ENCODE measurements around the gene TRNAU1AP. TPM values are rescaled to one million over a fixed set of nuclear protein-coding genes. Genes with fewer than 3 reads are reported as not detected.

Gene TRNAU1AP
- total and polyA plus RNA-seq, 2 experiments from 2014 or later: 21.9 to 27.4 TPM

- H2AFZ ChIP-seq: no peak overlapping the region
- DNase-seq: no peak
- H3K4me2 ChIP-seq (ENCODE audit: unreplicated experiment): no peak overlapping the region
- TF ChIP-seq EZH2phosphoT487 (IDR thresholded peaks at IDR 0.05; ENCODE audit: insufficient read depth, low read depth) (no peak), EZH2 (IDR thresholded peaks at IDR 0.05; ENCODE audit: insufficient read depth, poor library complexity, severe bottlenecking) (no peak)
- WGBS, 2 experiments (ENCODE audit: low coverage in 1 of 2, low lambda C conversion rate in 2 of 2, missing lambda C conversion rate in 2 of 2): 95 to 99% methylated on average over 4 of the region's 4 CpGs
- in situ Hi-C loops (cut with MboI): no loop called here
- H3K27ac ChIP-seq: no peak overlapping the region
- H3K9me2 ChIP-seq (ENCODE audit: insufficient read depth): no peaks in the 10 kb centered on the region
- no peaks in the 10 kb centered on the region for H3K79me2 ChIP-seq (ENCODE audit: insufficient read depth)
- no peak overlapping the region for H3K4me3 ChIP-seq
- no peaks in the 10 kb centered on the region for H3K9me3 ChIP-seq (ENCODE audit: low read depth)
- H3K27me3 ChIP-seq (replicated peaks; ENCODE audit: insufficient read depth): no peaks in the 10 kb centered on the region
- no peaks in the 10 kb centered on the region for H3F3A ChIP-seq (ENCODE audit: insufficient read depth)
- no peaks in the 10 kb centered on the region for H3K36me3 ChIP-seq (ENCODE audit: low read depth)
- H4K20me1 ChIP-seq (ENCODE audit: insufficient read depth): no peaks in the 10 kb centered on the region
- H3K9ac ChIP-seq: no peak overlapping the region
- no peaks in the 10 kb centered on the region for H3K4me1 ChIP-seq (ENCODE audit: insufficient read depth)
Observed at GRCh38 chr1:28545246-28545628, 7.6 kb upstream of the TRNAU1AP start.

DNA sequence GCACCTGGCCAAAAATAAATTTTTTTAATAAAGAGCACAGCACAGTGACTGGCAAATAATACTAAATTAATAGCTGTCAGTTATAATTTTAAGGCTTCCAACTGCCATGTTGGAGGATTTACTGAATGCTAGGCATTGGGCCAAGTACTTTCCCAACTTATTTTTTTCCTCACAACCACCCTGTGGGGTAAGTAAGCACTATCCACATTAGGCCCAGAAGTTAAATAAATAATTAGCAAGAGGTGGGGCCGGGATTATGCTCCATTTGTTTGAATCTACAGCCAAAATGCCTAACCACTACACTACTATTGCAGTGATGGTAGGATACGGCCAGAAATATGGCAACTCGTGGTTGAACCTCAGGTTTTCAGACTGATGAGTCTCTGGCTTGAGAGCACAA, 4.6 kb upstream of the TRNAU1AP start:
- peaks cover 3% of the 10 kb centered on the region; the same call in 1 of the 2 replicates for H3K79me2 ChIP-seq (ENCODE audit: insufficient read depth)
- H3K9me3 ChIP-seq (ENCODE audit: low read depth): no peaks in the 10 kb centered on the region
- no peaks in the 10 kb centered on the region for H3K36me3 ChIP-seq (ENCODE audit: low read depth)
- in situ Hi-C loops (cut with MboI): no loop called here
- no peaks in the 10 kb centered on the region for H4K20me1 ChIP-seq (ENCODE audit: insufficient read depth)
- WGBS, 2 experiments (ENCODE audit: low coverage in 1 of 2, low lambda C conversion rate in 2 of 2, missing lambda C conversion rate in 2 of 2): 72 to 86% methylated on average over 3 of the region's 3 CpGs
- no peak for TF ChIP-seq EZH2phosphoT487 (IDR thresholded peaks at IDR 0.05; ENCODE audit: insufficient read depth, low read depth)
- TF ChIP-seq EZH2 (IDR thresholded peaks at IDR 0.05; ENCODE audit: insufficient read depth, poor library complexity, severe bottlenecking): no peak
- H3K9me2 ChIP-seq (ENCODE audit: insufficient read depth): no peaks in the 10 kb centered on the region
- H3F3A ChIP-seq (ENCODE audit: insufficient read depth): no peaks in the 10 kb centered on the region
- H3K27ac ChIP-seq: no peak overlapping the region
- DNase-seq: no peak
- H2AFZ ChIP-seq: no peak overlapping the region
- no peak overlapping the region for H3K4me3 ChIP-seq
- no peaks in the 10 kb centered on the region for H3K4me1 ChIP-seq (ENCODE audit: insufficient read depth)
- no peak overlapping the region for H3K9ac ChIP-seq
- no peak overlapping the region for H3K4me2 ChIP-seq (ENCODE audit: unreplicated experiment)
- no peaks in the 10 kb centered on the region for H3K27me3 ChIP-seq (replicated peaks; ENCODE audit: insufficient read depth)

DNA sequence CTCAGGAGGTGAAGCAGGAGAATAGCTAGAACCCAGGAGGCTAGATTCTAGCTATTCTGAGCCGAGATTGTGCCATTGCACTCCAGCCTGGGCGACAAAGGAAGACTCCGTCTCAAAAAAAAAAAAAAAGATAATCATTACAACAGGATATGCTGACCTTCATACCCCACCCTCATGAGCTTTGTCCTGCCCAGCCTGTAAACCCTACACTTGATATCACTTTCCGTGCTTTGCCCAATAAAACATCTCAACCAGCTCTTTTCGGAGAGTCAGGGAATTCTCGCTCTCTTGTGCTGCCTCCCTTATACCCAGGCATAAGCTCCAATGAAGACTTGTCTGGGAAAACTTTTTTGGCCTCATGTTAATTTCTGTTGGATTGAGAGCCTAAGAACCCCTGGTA, 1.5 kb upstream of the TRNAU1AP start:
- H3K4me2 ChIP-seq (ENCODE audit: unreplicated experiment): no peak overlapping the region
- peak overlapping the region; percentile 96 for H2AFZ ChIP-seq
- no peaks in the 10 kb centered on the region for H3K9me2 ChIP-seq (ENCODE audit: insufficient read depth)
- WGBS, 2 experiments (ENCODE audit: low coverage in 1 of 2, low lambda C conversion rate in 2 of 2, missing lambda C conversion rate in 2 of 2): 88 to 92% methylated on average over 6 of the region's 6 CpGs
- H3K4me3 ChIP-seq: no peak overlapping the region
- H3K36me3 ChIP-seq (ENCODE audit: low read depth): no peaks in the 10 kb centered on the region
- TF ChIP-seq EZH2 (IDR thresholded peaks at IDR 0.05; ENCODE audit: insufficient read depth, poor library complexity, severe bottlenecking) (no peak), EZH2phosphoT487 (IDR thresholded peaks at IDR 0.05; ENCODE audit: insufficient read depth, low read depth) (no peak)
- peaks cover 30% of the 10 kb centered on the region for H3K79me2 ChIP-seq (ENCODE audit: insufficient read depth)
- no peaks in the 10 kb centered on the region for H3K9me3 ChIP-seq (ENCODE audit: low read depth)
- no peak overlapping the region for H3K27ac ChIP-seq
- no peaks in the 10 kb centered on the region for H3F3A ChIP-seq (ENCODE audit: insufficient read depth)
- in situ Hi-C loops (cut with MboI): no loop called here
- H4K20me1 ChIP-seq (ENCODE audit: insufficient read depth): no peaks in the 10 kb centered on the region
- no peak overlapping the region for H3K9ac ChIP-seq
- no peaks in the 10 kb centered on the region for H3K27me3 ChIP-seq (replicated peaks; ENCODE audit: insufficient read depth)
- DNase-seq: no peak
- peaks cover 7% of the 10 kb centered on the region for H3K4me1 ChIP-seq (ENCODE audit: insufficient read depth)

- no peak overlapping the region for H3K4me2 ChIP-seq (ENCODE audit: unreplicated experiment)
- H3K27me3 ChIP-seq (replicated peaks; ENCODE audit: insufficient read depth): no peaks in the 10 kb centered on the region
- no peaks in the 10 kb centered on the region for H3F3A ChIP-seq (ENCODE audit: insufficient read depth)
- WGBS, 2 experiments (ENCODE audit: low coverage in 1 of 2, low lambda C conversion rate in 2 of 2, missing lambda C conversion rate in 2 of 2): 97% methylated on average over 3 of the region's 3 CpGs
- no peaks in the 10 kb centered on the region for H3K9me3 ChIP-seq (ENCODE audit: low read depth)
- no peak overlapping the region for H3K9ac ChIP-seq
- no peak overlapping the region for H3K4me3 ChIP-seq
- no peak overlapping the region for H3K27ac ChIP-seq
- no peaks in the 10 kb centered on the region for H3K9me2 ChIP-seq (ENCODE audit: insufficient read depth)
- H2AFZ ChIP-seq: no peak overlapping the region
- TF ChIP-seq EZH2phosphoT487 (IDR thresholded peaks at IDR 0.05; ENCODE audit: insufficient read depth, low read depth) (no peak), EZH2 (IDR thresholded peaks at IDR 0.05; ENCODE audit: insufficient read depth, poor library complexity, severe bottlenecking) (no peak)
- 0 out of 2 replicates have a peak, but pooled peaks cover 10% of the 10 kb centered on the region for H3K79me2 ChIP-seq (ENCODE audit: insufficient read depth)
- H3K36me3 ChIP-seq (ENCODE audit: low read depth): peaks cover 58% of the 10 kb centered on the region; the same call in 1 of the 2 replicates
- H3K4me1 ChIP-seq (ENCODE audit: insufficient read depth): no peaks in the 10 kb centered on the region
- H4K20me1 ChIP-seq (ENCODE audit: insufficient read depth): no peaks in the 10 kb centered on the region
- in situ Hi-C loops (cut with MboI): no loop called here
- DNase-seq: no peak
Observed at GRCh38 chr1:28560886-28561285, 8.0 kb downstream of the TRNAU1AP start.

DNA sequence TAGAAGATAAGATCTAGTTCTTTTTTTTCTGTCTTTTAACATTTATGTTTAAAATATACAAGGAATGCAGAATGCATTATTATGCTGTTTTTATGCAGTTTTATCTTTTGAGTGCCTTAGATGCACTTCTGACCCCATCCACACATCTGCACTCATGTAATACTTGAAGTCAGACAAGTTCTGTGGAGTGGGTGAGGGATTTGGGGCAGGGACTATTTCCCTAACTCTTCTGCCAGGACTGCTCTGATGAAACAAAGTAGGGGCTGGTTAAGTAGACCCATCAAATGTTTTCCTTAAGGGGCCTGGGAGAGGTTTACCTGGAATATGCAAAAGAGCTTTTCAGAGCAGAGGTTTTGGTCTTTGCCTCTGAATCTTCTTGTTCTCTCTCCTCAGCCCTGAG, 11.4 kb downstream of the TRNAU1AP start:
- H3K9me2 ChIP-seq (ENCODE audit: insufficient read depth): no peaks in the 10 kb centered on the region
- H3K79me2 ChIP-seq (ENCODE audit: insufficient read depth): 0 out of 2 replicates have a peak, but pooled peaks cover 5% of the 10 kb centered on the region
- no peaks in the 10 kb centered on the region for H3K27me3 ChIP-seq (replicated peaks; ENCODE audit: insufficient read depth)
- peaks cover 59% of the 10 kb centered on the region; the same call in 1 of the 2 replicates for H3K36me3 ChIP-seq (ENCODE audit: low read depth)
- in situ Hi-C loops (cut with MboI): no loop called here
- H3K9me3 ChIP-seq (ENCODE audit: low read depth): no peaks in the 10 kb centered on the region
- no peak overlapping the region for H3K9ac ChIP-seq
- DNase-seq: no peak
- no peak overlapping the region for H3K27ac ChIP-seq
- no peak overlapping the region for H3K4me2 ChIP-seq (ENCODE audit: unreplicated experiment)
- no peaks in the 10 kb centered on the region for H4K20me1 ChIP-seq (ENCODE audit: insufficient read depth)
- no peaks in the 10 kb centered on the region for H3K4me1 ChIP-seq (ENCODE audit: insufficient read depth)
- H2AFZ ChIP-seq: no peak overlapping the region
- TF ChIP-seq EZH2 (IDR thresholded peaks at IDR 0.05; ENCODE audit: insufficient read depth, poor library complexity, severe bottlenecking) (no peak), EZH2phosphoT487 (IDR thresholded peaks at IDR 0.05; ENCODE audit: insufficient read depth, low read depth) (no peak)
- no peak overlapping the region for H3K4me3 ChIP-seq
- H3F3A ChIP-seq (ENCODE audit: insufficient read depth): no peaks in the 10 kb centered on the region
